ENCODE measurements around the gene P2RX6.
"Not testable (repeated sequence)": the region's sequence is repeated elsewhere in the genome, so short reads cannot be mapped to it uniquely, and the experiment has no call there.

P2RX6 gene

GRCh38 chr22:20994128-20994901 lies 20.6 kb upstream of the P2RX6 start:
- no peak for DNase-seq (ENCODE audit: low read depth in 2 of 2)

- DNase-seq (ENCODE audit: low read depth in 2 of 2) = no peak
Observed at GRCh38 chr22:20994902-20995241, 20.1 kb upstream of the P2RX6 start.

- no peak for DNase-seq (ENCODE audit: low read depth in 2 of 2)
Observed at GRCh38 chr22:20995329-20996030, 19.5 kb upstream of the P2RX6 start.

GRCh38 chr22:20996031-20996410 lies 18.9 kb upstream of the P2RX6 start:
- no peak for DNase-seq (ENCODE audit: low read depth in 2 of 2)

- DNase-seq (ENCODE audit: low read depth in 2 of 2) = no peak
Observed at GRCh38 chr22:20996598-20997535, 18.1 kb upstream of the P2RX6 start.

- no peak for DNase-seq (ENCODE audit: low read depth in 2 of 2)
Observed at GRCh38 chr22:20997536-20998257, 17.3 kb upstream of the P2RX6 start.

GRCh38 chr22:20998411-20999336 lies 16.3 kb upstream of the P2RX6 start:
- no peak for DNase-seq (ENCODE audit: low read depth in 2 of 2)

GRCh38 chr22:20999350-21000206 lies 15.4 kb upstream of the P2RX6 start:
- no peak for DNase-seq (ENCODE audit: low read depth in 2 of 2)

GRCh38 chr22:21000207-21000986 lies 14.6 kb upstream of the P2RX6 start:
- no peak for DNase-seq (ENCODE audit: low read depth in 2 of 2)

- DNase-seq (ENCODE audit: low read depth in 2 of 2) = no peak
Observed at GRCh38 chr22:21000987-21001600, 13.9 kb upstream of the P2RX6 start.

- DNase-seq (ENCODE audit: low read depth in 2 of 2) = peak; percentile 94 to 98
Observed at GRCh38 chr22:21001601-21002325, 13.2 kb upstream of the P2RX6 start, which contains the start of gene THAP7. THAP7 (minus strand) TSS chr22:21002118; CDS start chr22:21001911, 207 bp downstream.

GRCh38 chr22:21003782-21004181 lies 11.2 kb upstream of the P2RX6 start:
- DNase-seq (ENCODE audit: low read depth in 2 of 2) = no peak

- DNase-seq (ENCODE audit: low read depth in 2 of 2) = not testable (repeated sequence)
Observed at GRCh38 chr22:21009208-21009607, 5.8 kb upstream of the P2RX6 start.

- DNase-seq (ENCODE audit: low read depth in 2 of 2) = no peak
Observed at GRCh38 chr22:21009638-21010425, 5.1 kb upstream of the P2RX6 start.

- DNase-seq (ENCODE audit: low read depth in 2 of 2) = no peak
Observed at GRCh38 chr22:21010426-21011113, 4.4 kb upstream of the P2RX6 start.

Measured in stimulated activated CD8-positive, alpha-beta memory T cell treated with anti-CD3 and anti-CD28 coated beads, Interleukin-7, amount 100 ng/mL, for 4 hours (primary cell).